HepG2 (cell line): ENCODE data around the gene P2RX2. TPM values are rescaled to one million over a fixed set of nuclear protein-coding genes. Genes with fewer than 3 reads are reported as not detected.

Experiments used
- DR1 ChIP-seq: sonication (generic); formaldehyde crosslinking; IDR thresholded peaks from 2 replicates; pipeline ENCODE4 v1.8.0; 2021; ENCODE audit warnings: mild to moderate bottlenecking, missing genetic modification reagents, inconsistent platforms
- ELF1 ChIP-seq: sonication (generic); formaldehyde crosslinking; IDR thresholded peaks from 2 replicates; pipeline ENCODE4 v1.4.0; 2020; ENCODE audit warnings: missing genetic modification reagents
- FOSL1 ChIP-seq: sonication (generic); formaldehyde crosslinking; IDR thresholded peaks from 2 replicates; pipeline ENCODE4 v1.9.0; 2021; ENCODE audit warnings: missing genetic modification reagents, borderline replicate concordance
- FOXK1 ChIP-seq: sonication (generic); formaldehyde crosslinking; IDR thresholded peaks from 2 replicates; pipeline ENCODE4 v1.4.0; 2020; ENCODE audit warnings: low read depth, missing genetic modification reagents, borderline replicate concordance
- GLMP ChIP-seq: sonication (generic); formaldehyde crosslinking; IDR thresholded peaks from 2 replicates; pipeline ENCODE4 v1.9.0; 2021; ENCODE audit warnings: missing genetic modification reagents, mild to moderate bottlenecking, borderline replicate concordance
- GPN1 ChIP-seq: sonication (generic); formaldehyde crosslinking; IDR thresholded peaks from 2 replicates; pipeline ENCODE4 v1.5.1; 2020; ENCODE audit warnings: missing genetic modification reagents, borderline replicate concordance
- HMG20A ChIP-seq: IDR thresholded peaks from 2 replicates; pipeline ENCODE4 v1.6.1; 2016; ENCODE audit warnings: borderline replicate concordance
- HNF4G ChIP-seq, 2 experiments: sonication (generic) in 1 of 2; formaldehyde crosslinking in 1 of 2; IDR thresholded peaks; 2 replicates each; pipeline versions ENCODE4 v1.4.0 to v1.6.1; 2011 to 2020; ENCODE audit warnings: borderline replicate concordance in 2 of 2, low read depth in 2 of 2, mild to moderate bottlenecking in 2 of 2, low read length in 1 of 2, missing genetic modification reagents in 1 of 2, moderate library complexity in 1 of 2
- IRF9 ChIP-seq: sonication (generic); formaldehyde crosslinking; IDR thresholded peaks from 2 replicates; pipeline ENCODE4 v1.8.0; 2022; ENCODE audit warnings: missing genetic modification reagents, mild to moderate bottlenecking, borderline replicate concordance
- MIER2 ChIP-seq: IDR thresholded peaks from 2 replicates; pipeline ENCODE4 v1.6.1; 2016; ENCODE audit warnings: missing biosample characterization, missing genetic modification reagents
- MXI1 ChIP-seq: IDR thresholded peaks from 3 replicates; pipeline ENCODE4 v1.6.1; 2012; ENCODE audit warnings: low read depth, low read length, inconsistent platforms, borderline replicate concordance
- MYC ChIP-seq: sonication (generic); formaldehyde crosslinking; IDR thresholded peaks from 2 replicates; pipeline ENCODE4 v1.9.0; 2021; ENCODE audit warnings: missing genetic modification reagents, borderline replicate concordance
- NKX3-1 ChIP-seq: sonication (generic); formaldehyde crosslinking; IDR thresholded peaks from 2 replicates; pipeline ENCODE4 v1.5.0; 2020; ENCODE audit warnings: missing genetic modification reagents
- SKI ChIP-seq: fragments of 450-650 bp; IDR thresholded peaks from one replicate; pipeline ENCODE4 v1.6.1; 2018; ENCODE audit warnings: mild to moderate bottlenecking; ENCODE audit not compliant: partially characterized antibody
- U2AF2 ChIP-seq: fragments of 200-400 bp; formaldehyde crosslinking; IDR thresholded peaks from 2 replicates; pipeline ENCODE4 v1.6.1; 2017; ENCODE audit warnings: low read depth, mild to moderate bottlenecking, low read length
- ZNF790 ChIP-seq: sonication (generic); formaldehyde crosslinking; IDR thresholded peaks from 2 replicates; pipeline ENCODE4 v1.8.0; 2022; ENCODE audit warnings: missing genetic modification reagents, mild to moderate bottlenecking, borderline replicate concordance
- polyA plus RNA-seq, 8 experiments: library from polyadenylated mRNA; depleted of rRNA in 3 of 8; stranded (reverse) in 7 of 8; unstranded in 1 of 8; fragments of >200 nt; fragmentation: Illumina TruSeq in 4 of 8; extraction: Trizol in 4 of 8; gene quantifications; 2 replicates each; pipeline versions ENCODE4 v1.2.1 to v1.2.3, GENCODE V29; 2011 to 2016; ENCODE audit warnings: low read depth in 4 of 8, missing spikeins in 1 of 8, mixed read lengths in 1 of 8; ENCODE audit not compliant: insufficient read depth in 1 of 8
- total RNA-seq, 5 experiments: library from RNA; depleted of rRNA; stranded (reverse); fragments of >200 nt; fragmentation: Illumina TruSeq; extraction: Trizol; gene quantifications; 2 replicates each; pipeline ENCODE4 v1.2.3, GENCODE V29; 2016; ENCODE audit warnings: low read depth in 1 of 5
- TF ChIP-seq, protein P1 (sequence below): IDR thresholded peaks from 2 replicates; pipeline ENCODE4 v1.6.1; 2016
- TF ChIP-seq, protein P2 (sequence below): sonication (generic); IDR thresholded peaks from 2 replicates; pipeline ENCODE4 v1.6.1; 2016; ENCODE audit warnings: low read depth, borderline replicate concordance
- TF ChIP-seq, protein P3 (sequence below): sonication (generic); formaldehyde crosslinking; IDR thresholded peaks from 2 replicates; pipeline ENCODE4 v1.4.0; 2020; ENCODE audit warnings: missing genetic modification reagents, borderline replicate concordance

P2RX2 gene
- total and polyA plus RNA-seq, 2 of the 13 experiments (the other 11 are each of a cell fraction or from before 2014, with no cell fraction given): not detected

DNA sequence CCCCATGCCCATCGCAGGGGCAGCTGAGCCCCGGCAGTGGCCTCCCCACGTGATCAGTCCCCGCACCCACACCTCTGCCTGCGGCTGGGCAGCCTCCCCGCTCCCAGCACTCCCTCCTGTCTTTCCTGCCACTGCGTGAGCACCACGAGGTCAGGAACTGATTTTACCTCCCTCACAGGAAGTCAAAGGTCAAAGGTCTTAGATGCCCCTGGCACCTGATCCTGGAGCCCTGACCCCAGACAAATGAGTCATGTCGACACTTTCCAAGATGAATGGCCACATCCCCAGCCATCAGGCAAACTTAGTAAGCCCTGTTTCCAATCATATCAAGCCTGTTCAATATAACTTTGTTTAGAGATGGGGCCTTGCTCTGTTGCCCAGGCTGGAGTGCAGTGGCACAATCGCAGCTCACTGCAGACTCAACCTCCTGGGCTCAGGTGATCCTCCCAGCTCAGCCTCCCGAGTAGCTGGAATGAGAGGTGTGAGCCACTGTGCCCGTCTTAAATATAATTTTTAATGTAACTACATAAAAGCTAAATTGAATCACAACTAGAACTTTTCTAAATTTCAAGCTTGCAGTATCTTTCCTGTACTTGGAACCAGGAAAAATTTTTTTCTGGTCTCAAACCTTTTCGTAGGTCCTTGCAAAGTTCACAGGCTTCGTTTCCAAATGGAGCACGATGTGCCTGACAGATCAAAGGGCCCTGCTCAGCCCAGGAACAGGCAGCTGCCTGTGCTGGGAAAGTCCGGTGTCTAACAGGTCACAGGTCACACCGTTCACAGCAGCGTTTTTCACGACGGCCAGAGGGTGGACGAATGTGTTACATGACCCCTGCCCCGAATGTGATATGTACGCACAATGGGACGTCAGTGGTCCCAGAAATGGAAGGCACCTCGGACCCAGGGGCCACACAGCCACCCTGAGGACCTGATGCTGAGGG, 10.1 kb upstream of the P2RX2 start (continued):
- peak; percentile 52; the same call in 1 of the 2 replicates for TF ChIP-seq FOXK1 (CRISPR knock-in tag)
- TF ChIP-seq IRF9: peak; percentile 72; the same call in 1 of the 2 replicates
- peak; percentile 43; the same call in 1 of the 3 replicates for TF ChIP-seq MXI1
- peak; percentile 65 for TF ChIP-seq MYC (CRISPR knock-in tag)
- TF ChIP-seq NKX3-1: 0 out of 2 replicates have a peak, but pooled peaks have one; percentile 11
- no peak; the same call in 1 of the 2 replicates for TF ChIP-seq ELF1
- TF ChIP-seq, protein P1, sequence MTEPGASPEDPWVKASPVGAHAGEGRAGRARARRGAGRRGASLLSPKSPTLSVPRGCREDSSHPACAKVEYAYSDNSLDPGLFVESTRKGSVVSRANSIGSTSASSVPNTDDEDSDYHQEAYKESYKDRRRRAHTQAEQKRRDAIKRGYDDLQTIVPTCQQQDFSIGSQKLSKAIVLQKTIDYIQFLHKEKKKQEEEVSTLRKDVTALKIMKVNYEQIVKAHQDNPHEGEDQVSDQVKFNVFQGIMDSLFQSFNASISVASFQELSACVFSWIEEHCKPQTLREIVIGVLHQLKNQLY: peak; percentile 90
- no peak for TF ChIP-seq ZNF790 (CRISPR knock-in tag)
- TF ChIP-seq GLMP (CRISPR knock-in tag): 0 out of 2 replicates have a peak, but pooled peaks have one; percentile 29
- peak; percentile 50 for TF ChIP-seq HNF4G (IDR thresholded peaks at IDR 0.05; ENCODE audit: borderline replicate concordance, low read depth, low read length)
- peak; percentile 77; the same call in 1 of the 2 replicates for TF ChIP-seq HNF4G (CRISPR knock-in tag; IDR thresholded peaks at IDR 0.05; ENCODE audit: borderline replicate concordance, low read depth)
- TF ChIP-seq DR1 (CRISPR knock-in tag): no peak
- TF ChIP-seq FOSL1 (CRISPR knock-in tag): peak; percentile 59; the same call in 1 of the 2 replicates
- TF ChIP-seq HMG20A (CRISPR knock-in tag): peak; percentile 79; the same call in 1 of the 2 replicates
- TF ChIP-seq GPN1 (CRISPR knock-in tag): no peak
- TF ChIP-seq, protein P2, sequence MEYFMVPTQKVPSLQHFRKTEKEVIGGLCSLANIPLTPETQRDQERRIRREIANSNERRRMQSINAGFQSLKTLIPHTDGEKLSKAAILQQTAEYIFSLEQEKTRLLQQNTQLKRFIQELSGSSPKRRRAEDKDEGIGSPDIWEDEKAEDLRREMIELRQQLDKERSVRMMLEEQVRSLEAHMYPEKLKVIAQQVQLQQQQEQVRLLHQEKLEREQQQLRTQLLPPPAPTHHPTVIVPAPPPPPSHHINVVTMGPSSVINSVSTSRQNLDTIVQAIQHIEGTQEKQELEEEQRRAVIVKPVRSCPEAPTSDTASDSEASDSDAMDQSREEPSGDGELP: peak; percentile 43; the same call in 1 of the 2 replicates
- TF ChIP-seq SKI: peak; percentile 30
- TF ChIP-seq, protein P3, sequence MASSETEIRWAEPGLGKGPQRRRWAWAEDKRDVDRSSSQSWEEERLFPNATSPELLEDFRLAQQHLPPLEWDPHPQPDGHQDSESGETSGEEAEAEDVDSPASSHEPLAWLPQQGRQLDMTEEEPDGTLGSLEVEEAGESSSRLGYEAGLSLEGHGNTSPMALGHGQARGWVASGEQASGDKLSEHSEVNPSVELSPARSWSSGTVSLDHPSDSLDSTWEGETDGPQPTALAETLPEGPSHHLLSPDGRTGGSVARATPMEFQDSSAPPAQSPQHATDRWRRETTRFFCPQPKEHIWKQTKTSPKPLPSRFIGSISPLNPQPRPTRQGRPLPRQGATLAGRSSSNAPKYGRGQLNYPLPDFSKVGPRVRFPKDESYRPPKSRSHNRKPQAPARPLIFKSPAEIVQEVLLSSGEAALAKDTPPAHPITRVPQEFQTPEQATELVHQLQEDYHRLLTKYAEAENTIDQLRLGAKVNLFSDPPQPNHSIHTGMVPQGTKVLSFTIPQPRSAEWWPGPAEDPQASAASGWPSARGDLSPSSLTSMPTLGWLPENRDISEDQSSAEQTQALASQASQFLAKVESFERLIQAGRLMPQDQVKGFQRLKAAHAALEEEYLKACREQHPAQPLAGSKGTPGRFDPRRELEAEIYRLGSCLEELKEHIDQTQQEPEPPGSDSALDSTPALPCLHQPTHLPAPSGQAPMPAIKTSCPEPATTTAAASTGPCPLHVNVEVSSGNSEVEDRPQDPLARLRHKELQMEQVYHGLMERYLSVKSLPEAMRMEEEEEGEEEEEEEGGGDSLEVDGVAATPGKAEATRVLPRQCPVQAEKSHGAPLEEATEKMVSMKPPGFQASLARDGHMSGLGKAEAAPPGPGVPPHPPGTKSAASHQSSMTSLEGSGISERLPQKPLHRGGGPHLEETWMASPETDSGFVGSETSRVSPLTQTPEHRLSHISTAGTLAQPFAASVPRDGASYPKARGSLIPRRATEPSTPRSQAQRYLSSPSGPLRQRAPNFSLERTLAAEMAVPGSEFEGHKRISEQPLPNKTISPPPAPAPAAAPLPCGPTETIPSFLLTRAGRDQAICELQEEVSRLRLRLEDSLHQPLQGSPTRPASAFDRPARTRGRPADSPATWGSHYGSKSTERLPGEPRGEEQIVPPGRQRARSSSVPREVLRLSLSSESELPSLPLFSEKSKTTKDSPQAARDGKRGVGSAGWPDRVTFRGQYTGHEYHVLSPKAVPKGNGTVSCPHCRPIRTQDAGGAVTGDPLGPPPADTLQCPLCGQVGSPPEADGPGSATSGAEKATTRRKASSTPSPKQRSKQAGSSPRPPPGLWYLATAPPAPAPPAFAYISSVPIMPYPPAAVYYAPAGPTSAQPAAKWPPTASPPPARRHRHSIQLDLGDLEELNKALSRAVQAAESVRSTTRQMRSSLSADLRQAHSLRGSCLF (CRISPR knock-in tag): peak; percentile 57; the same call in 1 of the 2 replicates
- no peak for TF ChIP-seq U2AF2
- no peak for TF ChIP-seq MIER2 (CRISPR knock-in tag)
